Glutamatergic neuron (in vitro differentiated cells): ENCODE data around the gene CCDC154. TPM values are rescaled to one million over a fixed set of nuclear protein-coding genes. Genes with fewer than 3 reads are reported as not detected.

ENCODE experiments used
- DNase-seq: peaks from one replicate; pipeline ENCODE4 v3.0.0; 2022
- H3K27ac Mint-ChIP-seq: one replicate; pipeline ENCODE4 v1.8.0; 2020; ENCODE audit warnings: mild to moderate bottlenecking, mixed read lengths, inconsistent platforms; ENCODE audit not compliant: unreplicated experiment
- H3K27me3 Mint-ChIP-seq: one replicate; pipeline ENCODE4 v1.8.0; 2020; ENCODE audit warnings: mild to moderate bottlenecking, moderate library complexity, mixed read lengths, inconsistent platforms; ENCODE audit not compliant: unreplicated experiment
- H3K36me3 Mint-ChIP-seq: one replicate; pipeline ENCODE4 v1.8.0; 2020; ENCODE audit warnings: mild to moderate bottlenecking, mixed read lengths, inconsistent platforms; ENCODE audit not compliant: unreplicated experiment
- H3K4me1 Mint-ChIP-seq: one replicate; pipeline ENCODE4 v1.8.0; 2020; ENCODE audit warnings: mild to moderate bottlenecking, low read depth, mixed read lengths, inconsistent platforms; ENCODE audit not compliant: unreplicated experiment
- H3K4me3 Mint-ChIP-seq: one replicate; pipeline ENCODE4 v1.8.0; 2020; ENCODE audit warnings: mild to moderate bottlenecking, mixed read lengths, inconsistent platforms; ENCODE audit not compliant: unreplicated experiment
- H3K9me3 Mint-ChIP-seq: one replicate; pipeline ENCODE4 v1.8.0; 2020; ENCODE audit warnings: mild to moderate bottlenecking, moderate library complexity, mixed read lengths, inconsistent platforms; ENCODE audit not compliant: unreplicated experiment
- total RNA-seq: library from RNA; stranded (reverse); fragmentation: NEBNext Ultra II Directional; extraction: Animal tissue kit (Norgen Biotek cat#: 25700); gene quantifications from one replicate; pipeline ENCODE4 v1.2.1, GENCODE V29; 2021; ENCODE audit not compliant: unreplicated experiment
- TF ChIP-seq, protein P1 (sequence below): fragments of 200-600 bp; sonication (generic); IDR thresholded peaks from one replicate; pipeline ENCODE4 v1.5.0; 2021; ENCODE audit not compliant: partially characterized antibody, unreplicated experiment

Gene CCDC154
- total RNA-seq, 1 donor from 2014 or later, result 4.2 TPM

DNA sequence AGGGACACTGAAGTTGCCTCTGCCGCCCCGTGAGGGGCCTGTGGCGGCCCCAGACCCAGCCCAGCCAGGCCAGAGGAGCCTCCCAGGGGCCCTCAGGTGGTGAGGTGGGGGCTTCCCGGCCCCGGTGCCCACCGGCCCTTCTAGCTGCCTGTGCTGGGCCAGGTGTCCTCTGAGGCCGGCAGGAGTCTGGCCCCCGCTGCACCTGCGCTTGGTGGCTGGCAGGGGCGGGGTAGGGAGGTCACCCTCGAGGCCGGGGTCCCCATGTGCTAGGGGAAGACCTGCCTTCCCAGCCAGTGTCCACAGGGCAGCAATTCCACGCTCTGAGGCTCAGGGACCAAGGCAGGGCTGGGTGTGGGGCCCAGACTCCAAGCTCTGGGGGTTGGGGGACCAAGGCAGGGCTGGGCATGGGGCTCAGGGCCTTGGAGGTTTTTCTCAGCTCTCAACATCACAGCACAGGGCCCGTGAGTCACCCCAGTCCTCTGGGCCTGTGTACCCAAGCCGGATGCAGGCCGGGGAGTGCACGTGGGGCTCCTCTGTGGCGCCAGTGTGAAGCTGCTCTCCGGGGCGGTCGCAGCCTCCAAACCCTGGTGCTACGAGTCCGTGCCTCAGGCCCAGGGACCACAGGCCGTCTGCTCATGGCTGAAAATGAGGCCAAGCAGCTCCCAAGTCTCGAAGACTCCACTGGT lies 1.3 kb upstream of the CCDC154 start:
- Mint-ChIP-seq H3K27me3 (no peaks in the 10 kb centered on the region), H3K4me1 (no peaks in the 10 kb centered on the region), H3K4me3 (no peak overlapping the region), H3K36me3 (no peaks in the 10 kb centered on the region), H3K9me3 (peaks cover 2% of the 10 kb centered on the region), H3K27ac (no peak overlapping the region)
- TF ChIP-seq, protein P1, sequence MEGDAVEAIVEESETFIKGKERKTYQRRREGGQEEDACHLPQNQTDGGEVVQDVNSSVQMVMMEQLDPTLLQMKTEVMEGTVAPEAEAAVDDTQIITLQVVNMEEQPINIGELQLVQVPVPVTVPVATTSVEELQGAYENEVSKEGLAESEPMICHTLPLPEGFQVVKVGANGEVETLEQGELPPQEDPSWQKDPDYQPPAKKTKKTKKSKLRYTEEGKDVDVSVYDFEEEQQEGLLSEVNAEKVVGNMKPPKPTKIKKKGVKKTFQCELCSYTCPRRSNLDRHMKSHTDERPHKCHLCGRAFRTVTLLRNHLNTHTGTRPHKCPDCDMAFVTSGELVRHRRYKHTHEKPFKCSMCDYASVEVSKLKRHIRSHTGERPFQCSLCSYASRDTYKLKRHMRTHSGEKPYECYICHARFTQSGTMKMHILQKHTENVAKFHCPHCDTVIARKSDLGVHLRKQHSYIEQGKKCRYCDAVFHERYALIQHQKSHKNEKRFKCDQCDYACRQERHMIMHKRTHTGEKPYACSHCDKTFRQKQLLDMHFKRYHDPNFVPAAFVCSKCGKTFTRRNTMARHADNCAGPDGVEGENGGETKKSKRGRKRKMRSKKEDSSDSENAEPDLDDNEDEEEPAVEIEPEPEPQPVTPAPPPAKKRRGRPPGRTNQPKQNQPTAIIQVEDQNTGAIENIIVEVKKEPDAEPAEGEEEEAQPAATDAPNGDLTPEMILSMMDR, result no peak
- DNase-seq, result no peak

DNA sequence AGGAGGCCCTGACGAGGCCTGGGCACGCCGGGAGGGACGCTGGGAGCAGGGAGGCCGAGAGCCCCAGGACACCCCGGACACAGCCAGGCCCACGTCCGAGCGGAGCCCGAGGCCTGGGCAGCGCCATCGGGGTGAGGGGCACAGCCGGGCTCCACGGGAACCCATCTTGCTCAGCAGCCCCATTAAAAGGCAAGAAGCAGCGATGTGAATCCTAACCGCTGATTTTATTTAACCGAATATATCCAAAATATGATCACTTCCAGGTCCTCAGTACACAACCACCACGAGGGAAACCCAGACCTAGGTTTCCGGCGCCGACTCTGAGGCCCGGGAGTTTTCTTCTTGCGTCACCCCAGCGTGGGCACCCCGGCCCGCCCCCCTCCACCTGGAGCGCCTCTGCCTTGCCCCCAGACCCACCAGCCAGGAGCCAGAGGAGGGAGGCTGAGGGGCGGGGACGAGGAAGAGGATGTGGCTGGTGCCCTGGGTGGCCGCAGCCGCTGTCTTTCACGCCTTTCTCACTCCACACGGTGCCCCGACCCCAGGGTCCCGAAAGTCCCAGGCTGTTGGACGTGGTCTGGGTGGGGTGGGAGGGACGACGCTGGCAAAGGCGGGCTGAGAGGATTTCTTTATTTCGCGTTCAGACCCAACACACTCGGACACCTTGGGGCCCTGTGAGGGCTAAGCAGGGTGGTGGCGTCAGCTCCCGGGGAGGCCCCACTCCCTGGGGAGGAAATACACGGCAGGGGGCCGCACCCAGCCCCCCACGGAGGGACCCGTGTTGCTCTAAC lies 568 bp upstream of the CCDC154 start:
- Mint-ChIP-seq H3K4me3 (no peak overlapping the region), H3K27me3 (no peaks in the 10 kb centered on the region), H3K36me3 (no peaks in the 10 kb centered on the region), H3K27ac (no peak overlapping the region), H3K4me1 (no peaks in the 10 kb centered on the region), H3K9me3 (peaks cover 2% of the 10 kb centered on the region)
- TF ChIP-seq, protein P1, result no peak
- no peak for DNase-seq

DNA sequence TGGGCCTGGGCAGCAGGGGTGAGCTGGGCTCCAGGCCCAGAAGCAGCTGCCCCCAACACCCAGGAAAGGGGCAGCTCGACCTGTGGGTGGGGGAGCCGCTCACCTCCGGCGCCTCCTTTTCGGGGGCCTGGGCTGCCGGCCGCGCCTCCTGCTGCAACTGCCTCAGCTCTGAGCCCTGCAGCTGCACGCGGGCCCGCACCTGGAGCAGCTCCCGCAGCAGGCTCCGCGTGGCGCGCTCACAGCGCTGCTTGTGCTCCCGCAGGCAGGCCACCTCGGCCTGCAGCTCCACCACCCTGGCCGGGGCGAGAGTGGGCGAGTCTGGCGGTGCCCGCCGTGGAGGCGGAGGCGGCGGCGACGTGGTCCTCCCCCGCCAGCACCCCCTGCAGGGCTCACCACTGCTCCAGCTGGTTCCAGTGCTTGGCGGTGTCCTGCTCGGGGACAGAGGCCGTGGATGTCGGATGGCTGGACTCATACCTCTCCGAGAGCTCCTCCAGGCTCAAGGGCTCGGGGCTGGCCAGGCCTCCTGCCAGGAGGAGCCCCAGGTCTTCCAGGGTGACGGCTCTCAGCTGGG lies 868 bp downstream of the CCDC154 start:
- Mint-ChIP-seq H3K4me3 (no peak overlapping the region), H3K36me3 (no peaks in the 10 kb centered on the region), H3K27me3 (no peaks in the 10 kb centered on the region), H3K27ac (no peak overlapping the region), H3K9me3 (peaks cover 5% of the 10 kb centered on the region), H3K4me1 (no peaks in the 10 kb centered on the region)
- TF ChIP-seq, protein P1, result no peak
- no peak for DNase-seq

DNA sequence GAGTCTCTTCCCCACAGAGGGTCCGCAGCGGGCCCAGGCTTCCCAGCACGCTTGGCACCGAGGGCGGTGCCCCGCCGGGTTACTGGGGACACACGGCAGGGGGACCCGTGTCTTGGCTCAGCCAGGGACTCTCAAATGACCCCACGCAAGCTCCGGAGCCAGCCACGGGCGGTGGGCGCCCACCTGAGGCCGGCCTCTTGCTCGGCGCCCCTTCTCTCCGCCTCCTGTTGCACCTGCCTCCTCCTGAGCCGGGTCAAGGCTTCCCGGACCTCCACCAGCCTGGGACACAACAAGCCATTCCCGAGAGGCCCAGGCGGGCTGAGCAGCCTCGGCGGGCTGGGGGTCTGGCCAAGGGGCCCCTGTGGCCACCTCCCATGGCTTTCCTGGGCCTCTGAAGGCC lies 1.7 kb downstream of the CCDC154 start:
- H3K27me3 Mint-ChIP-seq, result no peaks in the 10 kb centered on the region
- H3K36me3 Mint-ChIP-seq, result no peaks in the 10 kb centered on the region
- no peak overlapping the region for H3K27ac Mint-ChIP-seq
- peaks cover 3% of the 10 kb centered on the region for H3K9me3 Mint-ChIP-seq
- no peaks in the 10 kb centered on the region for H3K4me1 Mint-ChIP-seq
- TF ChIP-seq, protein P1, result no peak
- DNase-seq, result peak; percentile 12
- H3K4me3 Mint-ChIP-seq, result no peak overlapping the region
